HepG2 (cell line): Measurements from ENCODE around the gene TMEM231. TPM values are rescaled to one million over a fixed set of nuclear protein-coding genes. Genes with fewer than 3 reads are reported as not detected.

Source experiments
- ARHGAP35 ChIP-seq: sonication (generic); formaldehyde crosslinking; IDR thresholded peaks from 2 replicates; pipeline ENCODE4 v1.9.0; 2022; ENCODE audit warnings: mild to moderate bottlenecking, inconsistent platforms, moderate library complexity, missing genetic modification reagents, borderline replicate concordance
- ARNT ChIP-seq: fragments of 450-650 bp; IDR thresholded peaks from 2 replicates; pipeline ENCODE4 v1.6.1; 2017
- ATAD3A ChIP-seq: sonication (generic); formaldehyde crosslinking; IDR thresholded peaks from 2 replicates; pipeline ENCODE4 v1.4.0; 2020; ENCODE audit warnings: missing genetic modification reagents
- DPF2 ChIP-seq: sonication (generic); formaldehyde crosslinking; IDR thresholded peaks from 2 replicates; pipeline ENCODE4 v1.4.0; 2020; ENCODE audit warnings: mild to moderate bottlenecking, low read depth, missing genetic modification reagents, borderline replicate concordance
- ELF3 ChIP-seq: IDR thresholded peaks from 2 replicates; pipeline ENCODE4 v1.6.1; 2016; ENCODE audit warnings: missing genetic modification reagents, missing compliant biosample characterization
- FOXO1 ChIP-seq: sonication (generic); formaldehyde crosslinking; IDR thresholded peaks from 2 replicates; pipeline ENCODE4 v1.4.0; 2020; ENCODE audit warnings: missing genetic modification reagents
- GZF1 ChIP-seq: sonication (generic); formaldehyde crosslinking; IDR thresholded peaks from 2 replicates; pipeline ENCODE4 v1.5.1; 2020; ENCODE audit warnings: mild to moderate bottlenecking, missing genetic modification reagents
- KAT7 ChIP-seq: IDR thresholded peaks from 2 replicates; pipeline ENCODE4 v1.6.1; 2018; ENCODE audit warnings: borderline replicate concordance, missing compliant biosample characterization
- LCORL ChIP-seq, 2 experiments: fragments of 450-650 bp in 1 of 2; sonication (generic) in 1 of 2; formaldehyde crosslinking in 1 of 2; IDR thresholded peaks; 2 replicates each; pipeline versions ENCODE4 v1.5.0 to v1.6.1; 2017 to 2020; ENCODE audit warnings: antibody characterized with exemption in 1 of 2, missing genetic modification reagents in 1 of 2
- MTF2 ChIP-seq: sonication (generic); formaldehyde crosslinking; IDR thresholded peaks from 2 replicates; pipeline ENCODE4 v1.5.0; 2020; ENCODE audit warnings: missing genetic modification reagents, borderline replicate concordance
- PHF20 ChIP-seq: sonication (generic); formaldehyde crosslinking; IDR thresholded peaks from 2 replicates; pipeline ENCODE4 v1.5.0; 2020; ENCODE audit warnings: mild to moderate bottlenecking, missing genetic modification reagents
- PPARG ChIP-seq: conservative IDR thresholded peaks from 2 replicates; pipeline ENCODE4 v1.6.1; 2016; ENCODE audit warnings: missing biosample characterization, missing genetic modification reagents
- RBM39 ChIP-seq: fragments of 200-400 bp; formaldehyde crosslinking; IDR thresholded peaks from one replicate; pipeline ENCODE4 v1.6.1; 2018; ENCODE audit warnings: antibody characterized with exemption, mild to moderate bottlenecking, low read depth, low read length; ENCODE audit not compliant: poor library complexity, severe bottlenecking
- RFX5 ChIP-seq: IDR thresholded peaks from 2 replicates; pipeline ENCODE4 v1.6.1; 2011; ENCODE audit warnings: low read depth, low read length, improper control_type of control experiment
- U2AF2 ChIP-seq: fragments of 200-400 bp; formaldehyde crosslinking; IDR thresholded peaks from 2 replicates; pipeline ENCODE4 v1.6.1; 2017; ENCODE audit warnings: low read depth, mild to moderate bottlenecking, low read length
- ZFP1 ChIP-seq: IDR thresholded peaks from 2 replicates; pipeline ENCODE4 v1.6.1; 2016
- ZNF205 ChIP-seq: IDR thresholded peaks from 2 replicates; pipeline ENCODE4 v1.6.1; 2018; ENCODE audit warnings: missing biosample characterization, missing genetic modification reagents
- ZNF282 ChIP-seq: fragments of 450-650 bp; IDR thresholded peaks from 2 replicates; pipeline ENCODE4 v1.6.1; 2018; ENCODE audit not compliant: partially characterized antibody
- ZNF547 ChIP-seq: sonication (generic); formaldehyde crosslinking; IDR thresholded peaks from 2 replicates; pipeline ENCODE4 v1.5.1; 2020; ENCODE audit warnings: mild to moderate bottlenecking, missing genetic modification reagents
- ZNF746 ChIP-seq: sonication (generic); formaldehyde crosslinking; IDR thresholded peaks from 2 replicates; pipeline ENCODE4 v1.8.0; 2022; ENCODE audit warnings: mild to moderate bottlenecking, missing genetic modification reagents
- ZNF781 ChIP-seq: sonication (generic); formaldehyde crosslinking; IDR thresholded peaks from 2 replicates; pipeline ENCODE4 v1.5.1; 2020; ENCODE audit warnings: borderline replicate concordance, mild to moderate bottlenecking, missing genetic modification reagents; ENCODE audit errors: not compliant biosample characterization
- polyA plus RNA-seq, 8 experiments: library from polyadenylated mRNA; depleted of rRNA in 3 of 8; stranded (reverse) in 7 of 8; unstranded in 1 of 8; fragments of >200 nt; fragmentation: Illumina TruSeq in 4 of 8; extraction: Trizol in 4 of 8; gene quantifications; 2 replicates each; pipeline versions ENCODE4 v1.2.1 to v1.2.3, GENCODE V29; 2011 to 2016; ENCODE audit warnings: low read depth in 4 of 8, missing spikeins in 1 of 8, mixed read lengths in 1 of 8; ENCODE audit not compliant: insufficient read depth in 1 of 8
- total RNA-seq, 5 experiments: library from RNA; depleted of rRNA; stranded (reverse); fragments of >200 nt; fragmentation: Illumina TruSeq; extraction: Trizol; gene quantifications; 2 replicates each; pipeline ENCODE4 v1.2.3, GENCODE V29; 2016; ENCODE audit warnings: low read depth in 1 of 5
- TF ChIP-seq, protein P1 (sequence below): IDR thresholded peaks from 2 replicates; pipeline ENCODE4 v1.6.1; 2018; ENCODE audit warnings: missing genetic modification reagents
- TF ChIP-seq, protein P2 (sequence below): sonication (generic); formaldehyde crosslinking; IDR thresholded peaks from 2 replicates; pipeline ENCODE4 v1.5.0; 2020; ENCODE audit warnings: missing genetic modification reagents
- TF ChIP-seq, protein P3 (sequence below): sonication (generic); formaldehyde crosslinking; IDR thresholded peaks from 2 replicates; pipeline ENCODE4 v1.4.0; 2020; ENCODE audit warnings: missing genetic modification reagents
- TF ChIP-seq, protein P4 (sequence below): sonication (generic); formaldehyde crosslinking; IDR thresholded peaks from 2 replicates; pipeline ENCODE4 v1.5.1; 2020; ENCODE audit warnings: missing genetic modification reagents, mild to moderate bottlenecking, borderline replicate concordance

The TMEM231 gene
- total and polyA plus RNA-seq, 2 of the 13 experiments (the other 11 are each of a cell fraction or from before 2014, with no cell fraction given) = 3.5 to 7.4 TPM

DNA sequence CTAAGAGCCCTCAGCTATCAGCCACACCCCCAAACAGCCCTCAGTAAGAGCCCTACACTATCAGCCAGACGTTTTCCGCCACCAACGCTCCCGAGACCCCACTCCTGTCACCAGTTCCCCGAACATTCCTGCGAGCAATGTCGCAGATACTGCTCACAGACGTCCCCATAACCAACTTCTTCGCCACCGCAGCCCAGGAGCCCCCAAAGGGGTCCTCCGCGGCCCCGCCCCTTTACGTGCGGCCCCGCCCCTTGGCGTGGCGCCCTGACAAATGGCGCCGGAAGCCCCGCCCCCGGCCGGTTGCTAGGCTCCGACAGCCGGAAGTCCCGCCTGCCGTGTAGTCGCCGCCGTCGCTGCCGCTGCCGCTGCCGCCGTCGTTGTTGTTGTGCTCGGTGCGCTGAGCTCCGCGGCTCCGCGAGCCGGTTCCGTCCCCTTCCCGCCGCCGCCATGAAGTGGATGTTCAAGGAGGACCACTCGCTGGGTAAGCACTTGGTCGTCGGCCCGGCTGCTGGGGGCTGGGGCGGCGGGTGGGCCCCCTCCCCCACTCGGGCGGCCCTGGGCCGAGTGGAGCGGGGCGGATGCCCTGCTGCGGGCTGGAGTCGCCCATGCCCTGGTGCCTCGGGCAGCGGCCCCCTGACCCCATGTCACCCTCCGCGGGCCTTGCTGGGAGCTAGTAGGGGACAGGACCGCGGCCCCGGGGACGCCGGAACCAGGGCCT lies 10.1 kb upstream of the TMEM231 start, which contains the start of gene GABARAPL2 (continued):
- TF ChIP-seq DPF2 (CRISPR knock-in tag) = no peak
- TF ChIP-seq, protein P1, sequence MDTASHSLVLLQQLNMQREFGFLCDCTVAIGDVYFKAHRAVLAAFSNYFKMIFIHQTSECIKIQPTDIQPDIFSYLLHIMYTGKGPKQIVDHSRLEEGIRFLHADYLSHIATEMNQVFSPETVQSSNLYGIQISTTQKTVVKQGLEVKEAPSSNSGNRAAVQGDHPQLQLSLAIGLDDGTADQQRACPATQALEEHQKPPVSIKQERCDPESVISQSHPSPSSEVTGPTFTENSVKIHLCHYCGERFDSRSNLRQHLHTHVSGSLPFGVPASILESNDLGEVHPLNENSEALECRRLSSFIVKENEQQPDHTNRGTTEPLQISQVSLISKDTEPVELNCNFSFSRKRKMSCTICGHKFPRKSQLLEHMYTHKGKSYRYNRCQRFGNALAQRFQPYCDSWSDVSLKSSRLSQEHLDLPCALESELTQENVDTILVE (CRISPR knock-in tag) = peak; percentile 39; the same call in 1 of the 2 replicates
- no peak for TF ChIP-seq ZFP1 (CRISPR knock-in tag)
- no peak for TF ChIP-seq U2AF2
- no peak for TF ChIP-seq ZNF282
- no peak for TF ChIP-seq ZNF746 (CRISPR knock-in tag)
- TF ChIP-seq FOXO1 (CRISPR knock-in tag) = peak; percentile 46; the same call in 1 of the 2 replicates
- TF ChIP-seq ELF3 (CRISPR knock-in tag) = peak; percentile 43
- peak; percentile 5 for TF ChIP-seq ZNF781 (CRISPR knock-in tag)
- TF ChIP-seq RFX5 = no peak
- no peak for TF ChIP-seq ARNT
- 0 out of 2 replicates have a peak, but pooled peaks have one; percentile 7 for TF ChIP-seq MTF2 (CRISPR knock-in tag)
- peak; percentile 70 for TF ChIP-seq RBM39
- peak; percentile 98 for TF ChIP-seq ZNF547 (CRISPR knock-in tag)
- TF ChIP-seq KAT7 (CRISPR knock-in tag) = peak; percentile 95
- TF ChIP-seq ZNF205 (CRISPR knock-in tag) = peak; percentile 13; the same call in 1 of the 2 replicates
- peak; percentile 77 for TF ChIP-seq ARHGAP35 (CRISPR knock-in tag)
- TF ChIP-seq ATAD3A (CRISPR knock-in tag) = no peak
- TF ChIP-seq, protein P2, sequence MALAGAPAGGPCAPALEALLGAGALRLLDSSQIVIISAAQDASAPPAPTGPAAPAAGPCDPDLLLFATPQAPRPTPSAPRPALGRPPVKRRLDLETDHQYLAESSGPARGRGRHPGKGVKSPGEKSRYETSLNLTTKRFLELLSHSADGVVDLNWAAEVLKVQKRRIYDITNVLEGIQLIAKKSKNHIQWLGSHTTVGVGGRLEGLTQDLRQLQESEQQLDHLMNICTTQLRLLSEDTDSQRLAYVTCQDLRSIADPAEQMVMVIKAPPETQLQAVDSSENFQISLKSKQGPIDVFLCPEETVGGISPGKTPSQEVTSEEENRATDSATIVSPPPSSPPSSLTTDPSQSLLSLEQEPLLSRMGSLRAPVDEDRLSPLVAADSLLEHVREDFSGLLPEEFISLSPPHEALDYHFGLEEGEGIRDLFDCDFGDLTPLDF (CRISPR knock-in tag) = peak; percentile 84
- TF ChIP-seq LCORL (IDR thresholded peaks at IDR 0.05) = 0 out of 2 replicates have a peak, but pooled peaks have one; percentile 2
- peak; percentile 53; the same call in 1 of the 2 replicates for TF ChIP-seq LCORL (CRISPR knock-in tag; IDR thresholded peaks at IDR 0.05)
- TF ChIP-seq, protein P3, sequence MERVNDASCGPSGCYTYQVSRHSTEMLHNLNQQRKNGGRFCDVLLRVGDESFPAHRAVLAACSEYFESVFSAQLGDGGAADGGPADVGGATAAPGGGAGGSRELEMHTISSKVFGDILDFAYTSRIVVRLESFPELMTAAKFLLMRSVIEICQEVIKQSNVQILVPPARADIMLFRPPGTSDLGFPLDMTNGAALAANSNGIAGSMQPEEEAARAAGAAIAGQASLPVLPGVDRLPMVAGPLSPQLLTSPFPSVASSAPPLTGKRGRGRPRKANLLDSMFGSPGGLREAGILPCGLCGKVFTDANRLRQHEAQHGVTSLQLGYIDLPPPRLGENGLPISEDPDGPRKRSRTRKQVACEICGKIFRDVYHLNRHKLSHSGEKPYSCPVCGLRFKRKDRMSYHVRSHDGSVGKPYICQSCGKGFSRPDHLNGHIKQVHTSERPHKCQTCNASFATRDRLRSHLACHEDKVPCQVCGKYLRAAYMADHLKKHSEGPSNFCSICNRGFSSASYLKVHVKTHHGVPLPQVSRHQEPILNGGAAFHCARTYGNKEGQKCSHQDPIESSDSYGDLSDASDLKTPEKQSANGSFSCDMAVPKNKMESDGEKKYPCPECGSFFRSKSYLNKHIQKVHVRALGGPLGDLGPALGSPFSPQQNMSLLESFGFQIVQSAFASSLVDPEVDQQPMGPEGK (CRISPR knock-in tag) = no peak; the same call in none of the 2 replicates
- no peak for TF ChIP-seq PPARG
- peak; percentile 52 for TF ChIP-seq GZF1
- TF ChIP-seq, protein P4, sequence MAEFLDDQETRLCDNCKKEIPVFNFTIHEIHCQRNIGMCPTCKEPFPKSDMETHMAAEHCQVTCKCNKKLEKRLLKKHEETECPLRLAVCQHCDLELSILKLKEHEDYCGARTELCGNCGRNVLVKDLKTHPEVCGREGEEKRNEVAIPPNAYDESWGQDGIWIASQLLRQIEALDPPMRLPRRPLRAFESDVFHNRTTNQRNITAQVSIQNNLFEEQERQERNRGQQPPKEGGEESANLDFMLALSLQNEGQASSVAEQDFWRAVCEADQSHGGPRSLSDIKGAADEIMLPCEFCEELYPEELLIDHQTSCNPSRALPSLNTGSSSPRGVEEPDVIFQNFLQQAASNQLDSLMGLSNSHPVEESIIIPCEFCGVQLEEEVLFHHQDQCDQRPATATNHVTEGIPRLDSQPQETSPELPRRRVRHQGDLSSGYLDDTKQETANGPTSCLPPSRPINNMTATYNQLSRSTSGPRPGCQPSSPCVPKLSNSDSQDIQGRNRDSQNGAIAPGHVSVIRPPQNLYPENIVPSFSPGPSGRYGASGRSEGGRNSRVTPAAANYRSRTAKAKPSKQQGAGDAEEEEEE (CRISPR knock-in tag) = no peak
- TF ChIP-seq PHF20 (CRISPR knock-in tag) = peak; percentile 75
